ENCODE data around the gene CPA4.

The CPA4 gene

DNA sequence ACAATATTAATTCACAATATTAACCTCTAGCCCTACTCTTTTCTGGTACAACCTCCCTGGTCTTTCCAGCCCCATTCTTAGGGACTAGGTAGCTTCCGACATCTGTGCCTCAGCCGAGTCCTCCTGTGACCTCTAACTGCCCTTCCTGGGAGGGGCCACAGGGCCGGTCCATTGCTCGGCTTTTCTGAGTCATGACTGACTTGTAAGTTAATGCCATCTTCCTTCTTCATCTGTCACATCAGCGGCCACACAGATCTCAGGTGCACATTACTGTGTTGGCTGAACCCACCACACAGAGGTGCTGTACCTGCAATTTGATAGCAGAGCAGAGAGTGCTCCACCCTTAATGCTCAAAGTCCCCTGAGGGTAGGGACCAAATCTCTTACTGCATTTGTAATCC is 4.1 kb upstream of the CPA4 start:
- no peaks in the 10 kb centered on the region for H3K27me3 ChIP-seq (ENCODE audit: control insufficient read depth, insufficient read depth, low read length)
- H3K4me1 ChIP-seq (ENCODE audit: control insufficient read depth, insufficient read depth, low read length), result no peaks in the 10 kb centered on the region
- H3K4me3 ChIP-seq (ENCODE audit: low read depth, low read length), result no peak overlapping the region
- H3K27ac ChIP-seq (ENCODE audit: low read depth, low read length), result no peak overlapping the region
- H3K9ac ChIP-seq (ENCODE audit: low read depth, low read length), result no peak overlapping the region
- no peaks in the 10 kb centered on the region for H3K36me3 ChIP-seq (ENCODE audit: control insufficient read depth, insufficient read depth, low read length)
- H3K9me3 ChIP-seq (ENCODE audit: control insufficient read depth, insufficient read depth, low read length), result no peaks in the 10 kb centered on the region

DNA sequence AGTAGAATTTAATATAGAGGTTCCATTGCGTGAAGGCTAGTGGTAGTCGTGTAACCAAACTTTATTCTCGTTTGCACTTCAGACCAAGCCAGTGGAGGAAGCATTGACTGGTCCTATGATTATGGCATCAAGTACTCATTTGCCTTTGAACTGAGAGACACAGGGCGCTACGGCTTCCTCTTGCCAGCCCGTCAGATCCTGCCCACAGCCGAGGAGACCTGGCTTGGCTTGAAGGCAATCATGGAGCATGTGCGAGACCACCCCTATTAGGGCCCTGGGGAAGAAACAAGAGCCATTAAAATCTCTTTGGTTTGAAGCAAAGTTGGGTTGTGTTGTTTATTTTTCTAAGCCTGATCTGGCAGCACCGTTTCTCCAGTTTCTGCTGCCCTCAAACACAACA is 3.5 kb upstream of the CPA4 start:
- no peaks in the 10 kb centered on the region for H3K27me3 ChIP-seq (ENCODE audit: control insufficient read depth, insufficient read depth, low read length)
- no peaks in the 10 kb centered on the region for H3K9me3 ChIP-seq (ENCODE audit: control insufficient read depth, insufficient read depth, low read length)
- H3K36me3 ChIP-seq (ENCODE audit: control insufficient read depth, insufficient read depth, low read length), result no peaks in the 10 kb centered on the region
- H3K27ac ChIP-seq (ENCODE audit: low read depth, low read length), result no peak overlapping the region
- H3K4me1 ChIP-seq (ENCODE audit: control insufficient read depth, insufficient read depth, low read length), result no peaks in the 10 kb centered on the region
- H3K9ac ChIP-seq (ENCODE audit: low read depth, low read length), result no peak overlapping the region
- H3K4me3 ChIP-seq (ENCODE audit: low read depth, low read length), result no peak overlapping the region

DNA sequence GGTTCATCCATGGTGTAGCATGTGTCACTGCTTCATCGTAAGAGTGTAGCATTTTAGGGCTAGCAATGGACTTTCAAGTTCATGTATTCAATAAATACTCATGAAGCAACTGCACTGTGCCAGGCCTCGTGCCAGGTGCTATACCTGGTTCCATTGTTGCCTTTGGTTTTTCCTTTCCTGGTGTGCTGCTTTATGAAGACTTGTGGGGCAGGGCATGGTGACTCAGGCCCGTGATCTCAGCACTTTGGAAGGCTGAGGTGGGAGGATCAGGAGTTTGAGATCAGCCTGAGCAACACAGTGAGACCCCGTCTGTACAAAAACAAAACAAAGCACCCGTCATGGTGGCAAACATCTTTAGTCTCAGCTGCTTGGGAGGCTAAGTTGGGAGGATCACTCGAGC is 2.2 kb upstream of the CPA4 start:
- H3K4me3 ChIP-seq (ENCODE audit: low read depth, low read length), result no peak overlapping the region
- H3K4me1 ChIP-seq (ENCODE audit: control insufficient read depth, insufficient read depth, low read length), result no peaks in the 10 kb centered on the region
- H3K9me3 ChIP-seq (ENCODE audit: control insufficient read depth, insufficient read depth, low read length), result no peaks in the 10 kb centered on the region
- H3K9ac ChIP-seq (ENCODE audit: low read depth, low read length), result no peak overlapping the region
- H3K27ac ChIP-seq (ENCODE audit: low read depth, low read length), result no peak overlapping the region
- no peaks in the 10 kb centered on the region for H3K36me3 ChIP-seq (ENCODE audit: control insufficient read depth, insufficient read depth, low read length)
- no peaks in the 10 kb centered on the region for H3K27me3 ChIP-seq (ENCODE audit: control insufficient read depth, insufficient read depth, low read length)

DNA sequence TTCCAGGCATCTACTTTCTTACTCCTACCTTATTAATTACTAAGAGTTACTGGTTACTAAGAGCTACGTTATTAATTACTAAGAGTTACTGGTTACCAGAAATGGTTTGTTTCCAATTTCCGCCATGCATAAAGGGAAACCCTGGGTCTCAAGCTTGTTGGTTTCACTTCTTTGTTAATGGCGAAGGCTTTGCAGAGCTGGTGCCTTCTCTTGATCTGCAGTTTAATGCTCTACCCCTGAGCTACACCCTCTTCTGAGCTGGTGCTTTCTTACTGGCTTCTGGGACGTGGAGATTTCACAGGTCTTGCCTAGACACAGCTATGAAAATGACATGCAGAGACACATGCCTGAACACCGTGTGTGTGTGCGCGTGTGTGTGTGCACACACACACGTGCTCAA is 560 bp downstream of the CPA4 start:
- Histone ChIP-seq H3K36me3 (ENCODE audit: control insufficient read depth, insufficient read depth, low read length) (no peaks in the 10 kb centered on the region), H3K4me1 (ENCODE audit: control insufficient read depth, insufficient read depth, low read length) (no peaks in the 10 kb centered on the region), H3K9me3 (ENCODE audit: control insufficient read depth, insufficient read depth, low read length) (no peaks in the 10 kb centered on the region), H3K27me3 (ENCODE audit: control insufficient read depth, insufficient read depth, low read length) (no peaks in the 10 kb centered on the region), H3K27ac (ENCODE audit: low read depth, low read length) (no peak overlapping the region), H3K4me3 (ENCODE audit: low read depth, low read length) (no peak overlapping the region), H3K9ac (ENCODE audit: low read depth, low read length) (no peak overlapping the region)

DNA sequence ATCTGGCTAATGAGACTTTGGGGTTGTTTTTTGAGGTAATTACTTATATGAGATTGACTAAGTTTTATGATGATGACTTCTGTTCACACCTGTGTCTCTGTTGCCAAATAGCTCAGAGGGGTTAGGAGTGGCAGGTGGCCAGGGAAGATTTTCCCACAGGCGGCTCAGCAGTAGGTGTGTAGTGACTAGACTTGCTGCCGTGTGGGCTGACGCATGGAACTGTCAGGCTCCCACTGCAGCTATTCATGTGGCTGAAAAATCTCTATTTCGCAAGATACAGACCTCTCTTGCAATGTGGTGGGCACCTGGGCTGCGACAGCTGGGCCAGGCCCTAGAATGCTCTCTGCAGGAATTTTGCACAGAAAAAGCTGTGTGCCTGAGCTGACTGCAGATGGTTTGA is 1.4 kb downstream of the CPA4 start:
- H3K4me3 ChIP-seq (ENCODE audit: low read depth, low read length), result no peak overlapping the region
- H3K27me3 ChIP-seq (ENCODE audit: control insufficient read depth, insufficient read depth, low read length), result no peaks in the 10 kb centered on the region
- no peaks in the 10 kb centered on the region for H3K9me3 ChIP-seq (ENCODE audit: control insufficient read depth, insufficient read depth, low read length)
- no peaks in the 10 kb centered on the region for H3K36me3 ChIP-seq (ENCODE audit: control insufficient read depth, insufficient read depth, low read length)
- no peak overlapping the region for H3K27ac ChIP-seq (ENCODE audit: low read depth, low read length)
- H3K4me1 ChIP-seq (ENCODE audit: control insufficient read depth, insufficient read depth, low read length), result no peaks in the 10 kb centered on the region
- H3K9ac ChIP-seq (ENCODE audit: low read depth, low read length), result no peak overlapping the region

DNA sequence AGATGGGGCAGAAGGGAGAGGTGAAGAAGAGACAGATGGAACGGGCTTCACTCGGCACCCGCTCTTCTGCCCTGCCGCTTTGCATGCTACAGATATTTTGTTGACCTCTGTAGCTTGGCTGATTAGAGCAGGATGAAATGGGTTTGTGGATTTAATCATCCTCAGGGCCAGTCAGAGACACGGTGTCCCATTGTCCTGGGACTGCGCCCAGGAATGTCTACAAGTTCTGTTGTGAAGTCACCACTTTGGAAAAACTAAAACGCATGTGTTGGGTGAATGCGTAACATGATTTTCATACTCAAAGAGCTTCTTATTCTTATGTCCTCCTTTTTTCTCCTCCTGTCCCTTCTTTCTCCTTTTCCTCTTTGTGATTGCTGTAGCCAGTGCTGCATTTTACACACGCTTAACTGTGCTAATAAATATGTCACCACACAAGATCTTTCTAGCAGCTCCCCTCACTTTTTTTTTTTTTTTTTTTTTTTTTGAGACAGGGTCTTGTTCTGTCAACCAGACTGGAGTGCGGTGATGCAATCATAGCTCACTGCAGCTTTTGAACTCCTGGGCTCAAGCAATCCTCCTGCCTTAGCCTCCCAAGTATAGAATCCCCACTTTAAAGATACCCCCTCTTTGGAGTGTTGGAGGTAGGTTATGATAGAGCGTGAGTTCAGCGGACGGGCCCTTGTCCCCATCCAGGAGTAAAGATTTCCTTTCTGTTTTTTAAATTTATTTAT is 3.4 kb downstream of the CPA4 start:
- H3K4me1 ChIP-seq (ENCODE audit: control insufficient read depth, insufficient read depth, low read length), result no peaks in the 10 kb centered on the region
- H3K36me3 ChIP-seq (ENCODE audit: control insufficient read depth, insufficient read depth, low read length), result no peaks in the 10 kb centered on the region
- no peak overlapping the region for H3K27ac ChIP-seq (ENCODE audit: low read depth, low read length)
- no peak overlapping the region for H3K4me3 ChIP-seq (ENCODE audit: low read depth, low read length)
- H3K27me3 ChIP-seq (ENCODE audit: control insufficient read depth, insufficient read depth, low read length), result no peaks in the 10 kb centered on the region
- no peak overlapping the region for H3K9ac ChIP-seq (ENCODE audit: low read depth, low read length)
- no peaks in the 10 kb centered on the region for H3K9me3 ChIP-seq (ENCODE audit: control insufficient read depth, insufficient read depth, low read length)

DNA sequence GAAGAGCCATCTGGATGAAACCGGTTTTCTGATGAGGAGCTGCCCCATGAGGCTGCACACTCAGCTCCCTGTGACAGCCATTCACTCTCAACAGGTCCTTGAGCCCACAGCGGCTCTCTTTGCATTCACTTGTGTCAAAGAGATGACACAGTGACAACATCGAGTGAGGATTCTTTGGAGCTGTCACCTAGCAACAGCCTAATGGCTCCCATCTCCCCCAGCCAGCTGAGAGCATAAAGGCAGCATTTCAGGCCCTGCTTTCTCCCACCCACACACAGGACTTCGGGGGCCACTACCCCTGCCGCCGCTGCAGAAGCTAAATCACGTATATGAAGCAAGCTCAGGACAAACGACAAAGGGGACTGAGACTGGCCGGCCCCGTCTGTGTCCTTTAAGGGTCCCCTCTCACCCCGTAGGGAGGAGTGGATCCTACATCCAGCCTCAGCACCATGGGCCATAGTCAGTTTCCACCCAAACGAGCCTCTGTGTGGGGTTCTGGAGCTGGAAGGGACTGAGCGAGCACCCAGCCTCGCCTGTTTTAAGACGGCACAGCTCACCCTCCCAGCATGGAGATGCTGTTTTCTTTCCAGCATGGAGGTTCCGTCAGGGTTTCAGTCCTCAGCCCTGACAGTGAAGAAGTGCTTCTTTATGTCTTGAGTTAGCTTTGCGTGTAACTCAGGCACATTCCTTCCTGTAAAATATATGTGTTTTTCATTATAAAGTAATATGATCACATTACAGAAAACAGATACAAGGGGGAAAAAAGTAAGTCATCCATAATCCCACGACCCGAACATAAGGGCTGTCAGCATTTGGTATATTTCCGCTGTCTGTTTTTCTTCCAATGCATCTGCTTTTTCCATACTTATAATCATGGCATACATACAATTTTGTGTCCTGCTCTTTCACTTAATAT is 4.9 kb downstream of the CPA4 start:
- Histone ChIP-seq H3K36me3 (ENCODE audit: control insufficient read depth, insufficient read depth, low read length) (no peaks in the 10 kb centered on the region), H3K27me3 (ENCODE audit: control insufficient read depth, insufficient read depth, low read length) (no peaks in the 10 kb centered on the region), H3K4me1 (ENCODE audit: control insufficient read depth, insufficient read depth, low read length) (no peaks in the 10 kb centered on the region), H3K4me3 (ENCODE audit: low read depth, low read length) (no peak overlapping the region), H3K27ac (ENCODE audit: low read depth, low read length) (no peak overlapping the region), H3K9ac (ENCODE audit: low read depth, low read length) (no peak overlapping the region), H3K9me3 (ENCODE audit: control insufficient read depth, insufficient read depth, low read length) (no peaks in the 10 kb centered on the region)

DNA sequence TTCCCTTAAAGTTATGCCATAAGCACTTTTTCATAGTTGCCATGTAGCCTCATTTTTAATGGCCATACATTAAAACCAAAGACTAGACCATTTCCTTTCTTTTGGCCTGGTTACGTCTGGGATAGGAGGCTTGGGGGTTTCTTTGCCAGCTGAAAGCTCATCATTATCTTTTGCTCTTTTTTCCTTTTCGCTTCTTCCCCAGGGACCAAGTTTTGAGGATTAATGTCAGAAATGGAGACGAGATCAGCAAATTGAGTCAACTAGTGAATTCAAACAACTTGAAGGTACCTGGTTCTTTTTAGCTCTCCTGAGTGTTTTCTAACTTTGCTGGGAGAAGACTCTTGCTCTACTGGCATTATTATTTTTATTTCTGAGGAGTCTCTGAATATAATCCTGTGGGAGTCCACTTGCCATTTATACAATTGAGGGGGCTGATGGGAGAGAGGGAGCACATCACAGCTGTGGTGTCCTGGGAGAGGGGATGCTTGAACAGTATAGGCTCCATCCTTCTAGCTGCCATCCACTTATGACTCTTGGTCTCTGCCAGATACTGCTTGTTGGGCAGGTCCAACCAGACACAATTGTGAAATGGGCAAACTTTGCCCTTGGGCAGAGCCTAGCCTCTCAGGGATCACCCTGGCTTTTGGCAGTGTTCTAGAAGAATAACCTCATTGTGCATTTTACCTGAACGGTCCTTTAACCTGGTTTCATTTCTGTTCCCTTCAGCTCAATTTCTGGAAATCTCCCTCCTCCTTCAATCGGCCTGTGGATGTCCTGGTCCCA is 5.8 kb downstream of the CPA4 start:
- Histone ChIP-seq H3K27ac (ENCODE audit: low read depth, low read length) (no peak overlapping the region), H3K9ac (ENCODE audit: low read depth, low read length) (no peak overlapping the region), H3K36me3 (ENCODE audit: control insufficient read depth, insufficient read depth, low read length) (no peaks in the 10 kb centered on the region), H3K4me3 (ENCODE audit: low read depth, low read length) (no peak overlapping the region), H3K4me1 (ENCODE audit: control insufficient read depth, insufficient read depth, low read length) (no peaks in the 10 kb centered on the region), H3K27me3 (ENCODE audit: control insufficient read depth, insufficient read depth, low read length) (no peaks in the 10 kb centered on the region), H3K9me3 (ENCODE audit: control insufficient read depth, insufficient read depth, low read length) (no peaks in the 10 kb centered on the region)

DNA sequence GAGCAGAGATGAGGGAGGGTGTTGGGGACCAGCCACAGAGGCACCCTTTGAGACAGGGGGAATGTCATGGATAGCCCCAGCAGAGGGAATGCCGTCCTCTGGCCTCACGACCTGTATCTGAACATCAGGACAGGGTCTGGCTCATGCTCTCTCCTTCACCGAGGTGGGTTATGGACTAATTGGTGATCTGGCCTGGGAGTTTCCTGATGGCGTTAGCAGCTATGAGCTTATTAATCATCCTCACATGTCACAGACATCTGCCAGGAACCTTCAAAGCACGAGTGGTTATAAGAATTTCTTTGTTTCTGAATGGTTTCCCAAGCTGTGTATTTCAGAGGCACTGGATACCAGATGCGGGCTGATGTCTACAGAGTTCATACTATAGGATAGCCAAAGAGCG is 6.9 kb downstream of the CPA4 start:
- no peak overlapping the region for H3K4me3 ChIP-seq (ENCODE audit: low read depth, low read length)
- no peak overlapping the region for H3K27ac ChIP-seq (ENCODE audit: low read depth, low read length)
- no peaks in the 10 kb centered on the region for H3K9me3 ChIP-seq (ENCODE audit: control insufficient read depth, insufficient read depth, low read length)
- no peaks in the 10 kb centered on the region for H3K4me1 ChIP-seq (ENCODE audit: control insufficient read depth, insufficient read depth, low read length)
- H3K9ac ChIP-seq (ENCODE audit: low read depth, low read length), result no peak overlapping the region
- H3K27me3 ChIP-seq (ENCODE audit: control insufficient read depth, insufficient read depth, low read length), result no peaks in the 10 kb centered on the region
- H3K36me3 ChIP-seq (ENCODE audit: control insufficient read depth, insufficient read depth, low read length), result no peaks in the 10 kb centered on the region

DNA sequence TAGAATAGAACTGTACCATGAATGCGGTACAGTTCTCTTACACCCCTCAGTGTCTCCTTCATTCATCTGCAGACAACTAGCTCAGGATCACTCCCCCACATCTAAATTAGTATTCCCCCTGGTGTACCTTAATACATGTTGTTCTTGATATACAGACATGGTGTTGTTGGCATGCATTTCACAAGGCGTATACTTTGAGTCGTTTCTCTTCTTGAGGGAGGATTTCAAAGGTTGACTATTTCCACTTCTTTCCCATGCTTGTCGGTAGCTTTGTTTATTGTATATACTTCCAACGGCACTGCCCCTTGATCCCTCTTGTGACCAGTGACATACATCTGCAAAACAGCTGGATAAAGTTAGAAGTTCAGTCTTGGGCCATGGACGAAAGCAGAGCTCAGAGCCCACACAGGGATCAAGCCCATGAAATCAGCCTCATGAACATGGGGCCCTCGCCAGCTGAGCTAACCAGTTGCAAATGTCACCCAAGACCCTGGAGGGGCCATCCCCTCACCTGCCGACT is 8.6 kb downstream of the CPA4 start:
- no peak overlapping the region for H3K9ac ChIP-seq (ENCODE audit: low read depth, low read length)
- no peaks in the 10 kb centered on the region for H3K27me3 ChIP-seq (ENCODE audit: control insufficient read depth, insufficient read depth, low read length)
- H3K4me3 ChIP-seq (ENCODE audit: low read depth, low read length), result no peak overlapping the region
- H3K27ac ChIP-seq (ENCODE audit: low read depth, low read length), result no peak overlapping the region
- no peaks in the 10 kb centered on the region for H3K36me3 ChIP-seq (ENCODE audit: control insufficient read depth, insufficient read depth, low read length)
- no peaks in the 10 kb centered on the region for H3K9me3 ChIP-seq (ENCODE audit: control insufficient read depth, insufficient read depth, low read length)
- H3K4me1 ChIP-seq (ENCODE audit: control insufficient read depth, insufficient read depth, low read length), result no peaks in the 10 kb centered on the region
